Measurements from ENCODE around the gene P2RX7. TPM values are rescaled to one million over a fixed set of nuclear protein-coding genes. Genes with fewer than 3 reads are reported as not detected.
"Not testable (repeated sequence)": the region's sequence is repeated elsewhere in the genome, so short reads cannot be mapped to it uniquely, and the experiment has no call there.

Gene P2RX7
- polyA plus RNA-seq, 2 of the 4 experiments (the other 2 are of a cell fraction) = 0.03 TPM; not detected in 1

DNA sequence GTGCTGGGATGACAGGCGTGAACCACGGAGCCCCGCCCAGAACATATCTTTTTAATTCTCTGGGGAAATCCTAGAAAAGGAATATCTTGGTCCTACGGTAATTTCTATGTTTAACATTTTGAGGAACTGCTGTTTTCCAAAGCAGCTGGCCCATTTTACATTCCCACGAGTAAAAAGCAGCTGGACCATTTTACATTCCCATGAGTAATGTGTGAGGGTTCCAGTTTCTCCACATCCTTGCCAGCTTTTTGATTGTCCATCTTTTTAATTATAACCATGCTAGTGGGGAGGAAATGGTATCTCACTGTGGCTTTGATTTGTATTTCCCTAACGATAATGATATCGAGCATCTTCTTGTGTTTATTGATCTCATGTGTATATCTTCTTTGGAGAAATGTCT is 72.8 kb downstream of the P2RX7 start:
- no peak for FAIRE-seq
- no peak for DNase-seq (ENCODE audit: low read depth in 1 of 2, low spot score in 1 of 2)
- H3K9me3 ChIP-seq = no peaks in the 10 kb centered on the region
- ChIA-PET POLR2A (no interaction called here), CTCF (no interaction called here)
- WGBS (ENCODE audit: missing lambda C conversion rate) = 79% methylated on average over 7 of the region's 7 CpGs
- TF ChIP-seq MAFK (IDR thresholded peaks at IDR 0.05; ENCODE audit: partially characterized antibody) (no peak), ZSCAN20 (CRISPR knock-in tag; IDR thresholded peaks at IDR 0.05) (no peak), JUNB (IDR thresholded peaks at IDR 0.05) (no peak), CEBPB (IDR thresholded peaks at IDR 0.05) (no peak), MYC (IDR thresholded peaks at IDR 0.05; ENCODE audit: borderline replicate concordance, low read length) (no peak), HOXB5 (CRISPR knock-in tag; IDR thresholded peaks at IDR 0.05) (no peak), ESRRA (IDR thresholded peaks at IDR 0.05; ENCODE audit: borderline replicate concordance, low read length) (no peak), SMC3 (IDR thresholded peaks at IDR 0.05) (no peak), NR3C1 (IDR thresholded peaks at IDR 0.05) (no peak), CBX8 (IDR thresholded peaks at IDR 0.05) (no peak), RNF2 (IDR thresholded peaks at IDR 0.05; ENCODE audit: borderline replicate concordance, low read depth) (no peak), EHF (CRISPR knock-in tag; IDR thresholded peaks at IDR 0.05) (no peak), PHF8 (IDR thresholded peaks at IDR 0.05; ENCODE audit: borderline replicate concordance, low read depth) (no peak), RARB (CRISPR knock-in tag; IDR thresholded peaks at IDR 0.05) (no peak), FOSL2 (IDR thresholded peaks at IDR 0.05) (no peak), FOSL2 (CRISPR knock-in tag; IDR thresholded peaks at IDR 0.05) (no peak), KDM1A (IDR thresholded peaks at IDR 0.05; ENCODE audit: low read depth) (no peak)
- TF ChIP-seq, protein P1, sequence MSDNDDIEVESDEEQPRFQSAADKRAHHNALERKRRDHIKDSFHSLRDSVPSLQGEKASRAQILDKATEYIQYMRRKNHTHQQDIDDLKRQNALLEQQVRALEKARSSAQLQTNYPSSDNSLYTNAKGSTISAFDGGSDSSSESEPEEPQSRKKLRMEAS (IDR thresholded peaks at IDR 0.05) = no peak
- TF ChIP-seq, protein P2, sequence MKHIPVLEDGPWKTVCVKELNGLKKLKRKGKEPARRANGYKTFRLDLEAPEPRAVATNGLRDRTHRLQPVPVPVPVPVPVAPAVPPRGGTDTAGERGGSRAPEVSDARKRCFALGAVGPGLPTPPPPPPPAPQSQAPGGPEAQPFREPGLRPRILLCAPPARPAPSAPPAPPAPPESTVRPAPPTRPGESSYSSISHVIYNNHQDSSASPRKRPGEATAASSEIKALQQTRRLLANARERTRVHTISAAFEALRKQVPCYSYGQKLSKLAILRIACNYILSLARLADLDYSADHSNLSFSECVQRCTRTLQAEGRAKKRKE (CRISPR knock-in tag; IDR thresholded peaks at IDR 0.05; ENCODE audit: low read depth) = no peak
- TF ChIP-seq, protein P3, sequence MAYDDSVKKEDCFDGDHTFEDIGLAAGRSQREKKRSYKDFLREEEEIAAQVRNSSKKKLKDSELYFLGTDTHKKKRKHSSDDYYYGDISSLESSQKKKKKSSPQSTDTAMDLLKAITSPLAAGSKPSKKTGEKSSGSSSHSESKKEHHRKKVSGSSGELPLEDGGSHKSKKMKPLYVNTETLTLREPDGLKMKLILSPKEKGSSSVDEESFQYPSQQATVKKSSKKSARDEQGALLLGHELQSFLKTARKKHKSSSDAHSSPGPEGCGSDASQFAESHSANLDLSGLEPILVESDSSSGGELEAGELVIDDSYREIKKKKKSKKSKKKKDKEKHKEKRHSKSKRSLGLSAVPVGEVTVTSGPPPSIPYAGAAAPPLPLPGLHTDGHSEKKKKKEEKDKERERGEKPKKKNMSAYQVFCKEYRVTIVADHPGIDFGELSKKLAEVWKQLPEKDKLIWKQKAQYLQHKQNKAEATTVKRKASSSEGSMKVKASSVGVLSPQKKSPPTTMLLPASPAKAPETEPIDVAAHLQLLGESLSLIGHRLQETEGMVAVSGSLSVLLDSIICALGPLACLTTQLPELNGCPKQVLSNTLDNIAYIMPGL (CRISPR knock-in tag; IDR thresholded peaks at IDR 0.05; ENCODE audit: borderline replicate concordance) = no peak
- TF ChIP-seq, protein P4, sequence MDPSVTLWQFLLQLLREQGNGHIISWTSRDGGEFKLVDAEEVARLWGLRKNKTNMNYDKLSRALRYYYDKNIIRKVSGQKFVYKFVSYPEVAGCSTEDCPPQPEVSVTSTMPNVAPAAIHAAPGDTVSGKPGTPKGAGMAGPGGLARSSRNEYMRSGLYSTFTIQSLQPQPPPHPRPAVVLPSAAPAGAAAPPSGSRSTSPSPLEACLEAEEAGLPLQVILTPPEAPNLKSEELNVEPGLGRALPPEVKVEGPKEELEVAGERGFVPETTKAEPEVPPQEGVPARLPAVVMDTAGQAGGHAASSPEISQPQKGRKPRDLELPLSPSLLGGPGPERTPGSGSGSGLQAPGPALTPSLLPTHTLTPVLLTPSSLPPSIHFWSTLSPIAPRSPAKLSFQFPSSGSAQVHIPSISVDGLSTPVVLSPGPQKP (IDR thresholded peaks at IDR 0.05; ENCODE audit: low read depth, low read length) = no peak
- H3K4me2 ChIP-seq = no peak overlapping the region
- no peak overlapping the region for H3K27ac ChIP-seq
- no peak overlapping the region for H3K4me3 ChIP-seq
- no peak for ATAC-seq
- H3K4me1 ChIP-seq = 0 out of 3 replicates have a peak, but pooled peaks cover under 1% of the 10 kb centered on the region

DNA sequence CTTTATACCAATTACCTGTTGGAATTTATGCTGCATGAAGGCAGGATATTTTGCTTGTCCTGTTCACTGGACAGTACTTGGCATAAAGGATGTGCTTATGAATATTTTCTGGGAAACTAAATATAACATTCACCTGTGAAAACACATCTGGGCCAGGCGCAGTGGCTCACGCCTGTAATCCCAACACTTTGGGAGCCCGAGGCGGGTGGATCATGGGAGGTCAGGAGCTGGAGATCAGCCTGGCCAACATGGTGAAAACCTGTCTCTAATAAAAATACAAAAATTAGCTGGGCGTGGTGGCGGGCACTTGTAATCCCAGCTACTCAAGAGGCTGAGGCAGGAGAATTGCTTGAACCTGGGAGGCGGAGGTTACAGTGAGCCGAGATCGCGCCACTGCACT is 75.9 kb downstream of the P2RX7 start:
- H3K4me1 ChIP-seq; H3K4me2 ChIP-seq; FAIRE-seq; H3K9me3 ChIP-seq; DNase-seq (ENCODE audit: low read depth in 1 of 2, low spot score in 1 of 2); POLR2A ChIA-PET; ATAC-seq; H3K27ac ChIP-seq; H3K4me3 ChIP-seq: not testable (repeated sequence)
- WGBS (ENCODE audit: missing lambda C conversion rate) = 94% methylated on average over 10 of the region's 10 CpGs
- CTCF ChIA-PET = interaction anchor here (1.0 to 1.3 kb wide), 3 partner anchors 22 to 147 kb away, joined by 3 to 4 read pairs (median 3); no protein-coding TSS in a partner anchor

DNA sequence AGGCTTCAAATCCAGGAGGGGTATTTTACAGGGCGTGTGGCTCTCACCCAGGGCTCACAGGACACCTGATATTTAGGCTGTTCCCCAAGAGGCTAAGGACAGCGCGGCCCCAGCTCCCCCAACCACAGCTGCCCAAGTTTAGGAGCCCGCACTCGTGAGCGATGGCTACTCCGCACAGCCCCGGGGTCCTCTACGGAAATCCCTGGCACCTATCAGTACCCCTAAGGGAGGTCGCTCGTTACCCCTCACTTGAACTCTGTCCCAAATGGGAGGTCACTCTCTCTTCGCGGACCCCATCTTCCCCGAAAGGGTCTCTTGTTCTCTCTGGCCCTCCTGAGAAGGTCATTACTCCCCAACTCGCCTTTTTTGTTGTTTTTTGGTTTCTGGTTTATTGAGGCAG is 76.5 kb downstream of the P2RX7 start:
- POLR2A ChIA-PET = interaction anchor here (0.6 kb wide), 1 partner anchor 31 kb away, joined by 3 read pairs; no protein-coding TSS in a partner anchor
- TF ChIP-seq KDM5A (IDR thresholded peaks at IDR 0.05) (no peak), EHF (CRISPR knock-in tag; IDR thresholded peaks at IDR 0.05) (no peak), SMC3 (IDR thresholded peaks at IDR 0.05) (no peak), CBX8 (IDR thresholded peaks at IDR 0.05) (no peak), JUN (IDR thresholded peaks at IDR 0.05) (no peak), NR3C1 (IDR thresholded peaks at IDR 0.05) (no peak), ZNF302 (CRISPR knock-in tag; IDR thresholded peaks at IDR 0.05) (no peak), ESRRA (IDR thresholded peaks at IDR 0.05; ENCODE audit: borderline replicate concordance, low read length) (no peak), MYC (IDR thresholded peaks at IDR 0.05; ENCODE audit: borderline replicate concordance, low read length) (no peak), TP53 (CRISPR knock-in tag; IDR thresholded peaks at IDR 0.05) (no peak)
- TF ChIP-seq, protein P5, sequence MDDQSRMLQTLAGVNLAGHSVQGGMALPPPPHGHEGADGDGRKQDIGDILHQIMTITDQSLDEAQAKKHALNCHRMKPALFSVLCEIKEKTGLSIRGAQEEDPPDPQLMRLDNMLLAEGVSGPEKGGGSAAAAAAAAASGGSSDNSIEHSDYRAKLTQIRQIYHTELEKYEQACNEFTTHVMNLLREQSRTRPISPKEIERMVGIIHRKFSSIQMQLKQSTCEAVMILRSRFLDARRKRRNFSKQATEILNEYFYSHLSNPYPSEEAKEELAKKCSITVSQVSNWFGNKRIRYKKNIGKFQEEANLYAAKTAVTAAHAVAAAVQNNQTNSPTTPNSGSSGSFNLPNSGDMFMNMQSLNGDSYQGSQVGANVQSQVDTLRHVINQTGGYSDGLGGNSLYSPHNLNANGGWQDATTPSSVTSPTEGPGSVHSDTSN (IDR thresholded peaks at IDR 0.05) = no peak
- TF ChIP-seq, protein P6, sequence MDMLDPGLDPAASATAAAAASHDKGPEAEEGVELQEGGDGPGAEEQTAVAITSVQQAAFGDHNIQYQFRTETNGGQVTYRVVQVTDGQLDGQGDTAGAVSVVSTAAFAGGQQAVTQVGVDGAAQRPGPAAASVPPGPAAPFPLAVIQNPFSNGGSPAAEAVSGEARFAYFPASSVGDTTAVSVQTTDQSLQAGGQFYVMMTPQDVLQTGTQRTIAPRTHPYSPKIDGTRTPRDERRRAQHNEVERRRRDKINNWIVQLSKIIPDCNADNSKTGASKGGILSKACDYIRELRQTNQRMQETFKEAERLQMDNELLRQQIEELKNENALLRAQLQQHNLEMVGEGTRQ (IDR thresholded peaks at IDR 0.05) = no peak

More for the DNA sequence above, 76.5 kb downstream of the P2RX7 start:
- CTCF ChIA-PET = interaction anchor here (1.0 to 1.3 kb wide), 2 partner anchors 22 to 28 kb away, joined by 3 to 4 read pairs; no protein-coding TSS in a partner anchor
- Histone ChIP-seq H3K4me3 (peak overlapping the region; percentile 94), H3K4me2 (peak overlapping the region; percentile 95), H3K4me1 (peaks cover 11% of the 10 kb centered on the region), H3K9me3 (no peaks in the 10 kb centered on the region), H3K27ac (peak overlapping the region; percentile 96 to 99; a peak in 5 of 6 replicates)
- no peak for DNase-seq (ENCODE audit: low read depth in 1 of 2, low spot score in 1 of 2)
- WGBS (ENCODE audit: missing lambda C conversion rate) = 91% methylated on average over 15 of the region's 15 CpGs
- ATAC-seq = no peak
- FAIRE-seq = no peak
